GM12864 (cell line): Measurements from ENCODE around the gene TRIB2.
"Not testable (repeated sequence)": the region's sequence is repeated elsewhere in the genome, so short reads cannot be mapped to it uniquely, and the experiment has no call there.

Experiments used
- DNase-seq: peaks from one replicate; pipeline ENCODE4 v3.0.0-alpha.2; 2011; ENCODE audit warnings: low read depth
- H3K4me3 ChIP-seq: 2 replicates; pipeline ENCODE4 v1.5.1; 2011; ENCODE audit warnings: mild to moderate bottlenecking, low read depth, low read length, control low read depth
- CTCF ChIP-seq: IDR thresholded peaks from 2 replicates; pipeline ENCODE4 v1.5.1; 2011; ENCODE audit warnings: low read depth, mild to moderate bottlenecking, moderate library complexity, low read length, control low read depth, inconsistent platforms; ENCODE audit errors: missing control alignments

Gene TRIB2

GRCh38 chr2:12676771-12677170 is 40.0 kb upstream of the TRIB2 start:
- no peak overlapping the region for H3K4me3 ChIP-seq

GRCh38 chr2:12678186-12678585 is 38.5 kb upstream of the TRIB2 start:
- DNase-seq: no peak
- TF ChIP-seq CTCF: no peak
- no peak overlapping the region for H3K4me3 ChIP-seq

More at GRCh38 chr2:12676771-12677170, 40.0 kb upstream of the TRIB2 start:
- DNase-seq: no peak
- TF ChIP-seq CTCF: no peak

GRCh38 chr2:12679550-12680072 is 37.1 kb upstream of the TRIB2 start:
- H3K4me3 ChIP-seq: no peak overlapping the region
- DNase-seq: no peak

GRCh38 chr2:12680115-12680514 is 36.6 kb upstream of the TRIB2 start:
- not testable (repeated sequence) for DNase-seq, H3K4me3 ChIP-seq

More at GRCh38 chr2:12679550-12680072, 37.1 kb upstream of the TRIB2 start:
- no peak for TF ChIP-seq CTCF

GRCh38 chr2:12682017-12682416 is 34.7 kb upstream of the TRIB2 start:
- no peak for DNase-seq
- H3K4me3 ChIP-seq: no peak overlapping the region
- no peak for TF ChIP-seq CTCF

- no peak overlapping the region for H3K4me3 ChIP-seq
- no peak for TF ChIP-seq CTCF
Observed at GRCh38 chr2:12683457-12684100, 33.2 kb upstream of the TRIB2 start.

GRCh38 chr2:12684471-12684936 is 32.2 kb upstream of the TRIB2 start:
- no peak for DNase-seq
- H3K4me3 ChIP-seq: no peak overlapping the region
- no peak for TF ChIP-seq CTCF

More at GRCh38 chr2:12683457-12684100, 33.2 kb upstream of the TRIB2 start:
- DNase-seq: no peak
